ENCODE data around the gene PTPRO.

DNA sequence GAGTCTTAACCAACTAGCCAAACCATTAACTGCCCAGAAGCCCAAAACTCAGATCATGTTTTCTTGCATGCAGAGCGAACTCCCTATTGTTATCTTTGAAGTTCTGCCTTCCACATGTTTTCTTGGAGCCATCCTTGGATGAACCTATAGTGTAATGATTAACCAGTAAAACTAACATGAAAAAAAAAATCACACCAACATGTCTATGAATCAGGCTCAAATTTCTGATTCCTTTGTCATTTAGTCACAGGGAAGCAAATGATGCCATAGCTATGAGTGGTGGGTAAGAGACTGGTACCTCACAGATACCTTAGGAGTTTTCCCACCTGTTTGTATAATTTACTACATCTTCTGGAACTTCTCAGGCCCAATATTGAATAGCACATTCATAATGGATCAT, 70.7 kb downstream of the PTPRO start:
- TF ChIP-seq ZFX (IDR thresholded peaks at IDR 0.05; ENCODE audit: borderline replicate concordance), result no peak
- TF ChIP-seq, protein P1, sequence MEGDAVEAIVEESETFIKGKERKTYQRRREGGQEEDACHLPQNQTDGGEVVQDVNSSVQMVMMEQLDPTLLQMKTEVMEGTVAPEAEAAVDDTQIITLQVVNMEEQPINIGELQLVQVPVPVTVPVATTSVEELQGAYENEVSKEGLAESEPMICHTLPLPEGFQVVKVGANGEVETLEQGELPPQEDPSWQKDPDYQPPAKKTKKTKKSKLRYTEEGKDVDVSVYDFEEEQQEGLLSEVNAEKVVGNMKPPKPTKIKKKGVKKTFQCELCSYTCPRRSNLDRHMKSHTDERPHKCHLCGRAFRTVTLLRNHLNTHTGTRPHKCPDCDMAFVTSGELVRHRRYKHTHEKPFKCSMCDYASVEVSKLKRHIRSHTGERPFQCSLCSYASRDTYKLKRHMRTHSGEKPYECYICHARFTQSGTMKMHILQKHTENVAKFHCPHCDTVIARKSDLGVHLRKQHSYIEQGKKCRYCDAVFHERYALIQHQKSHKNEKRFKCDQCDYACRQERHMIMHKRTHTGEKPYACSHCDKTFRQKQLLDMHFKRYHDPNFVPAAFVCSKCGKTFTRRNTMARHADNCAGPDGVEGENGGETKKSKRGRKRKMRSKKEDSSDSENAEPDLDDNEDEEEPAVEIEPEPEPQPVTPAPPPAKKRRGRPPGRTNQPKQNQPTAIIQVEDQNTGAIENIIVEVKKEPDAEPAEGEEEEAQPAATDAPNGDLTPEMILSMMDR (IDR thresholded peaks at IDR 0.05), result no peak
